A673 (cell line): ENCODE results near the gene NCKAP1. TPM values are rescaled to one million over a fixed set of nuclear protein-coding genes. Genes with fewer than 3 reads are reported as not detected.

Experiments used
- BruUV-seq: library from RNA; stranded (reverse); fragments of 400-500 nt; replicated peaks from 2 replicates; lab custom pipeline; 2021; lab: Mats Ljungman, UMichigan
- CTCF ChIA-PET: fragments of 300-600 bp; sonication (Branson Sonifier 250); formaldehyde crosslinking; loops from one replicate; lab custom pipeline; 2022; ENCODE audit warnings: antibody characterized with exemption; lab: Charles Lee
- POLR2A ChIA-PET: fragments of 300-600 bp; sonication (Branson Sonifier 250); formaldehyde crosslinking; loops from one replicate; lab custom pipeline; 2022; ENCODE audit warnings: antibody characterized with exemption; ENCODE audit not compliant: low non-redundant PET; lab: Charles Lee
- DNase-seq: peaks from one replicate; pipeline ENCODE4 v3.0.0-alpha.2; 2015; ENCODE audit warnings: low spot score
- H3K27ac ChIP-seq: fragments of 200-600 bp; sonication (generic); 2 replicates; pipeline ENCODE4 v1.5.1; 2016; ENCODE audit warnings: mixed run types, low read depth, mild to moderate bottlenecking, mixed read lengths, antibody characterized with exemption, low read length; ENCODE audit not compliant: poor library complexity, severe bottlenecking
- H3K27me3 ChIP-seq: fragments of 200-600 bp; sonication (generic); replicated peaks from 2 replicates; pipeline ENCODE4 v1.6.1; 2017; ENCODE audit warnings: mixed run types, low read depth, mild to moderate bottlenecking, mixed read lengths, antibody characterized with exemption, low read length; ENCODE audit not compliant: insufficient read depth, poor library complexity
- H3K36me3 ChIP-seq: fragments of 200-600 bp; sonication (generic); 2 replicates; pipeline ENCODE4 v1.6.1; 2016; ENCODE audit warnings: mixed run types, mild to moderate bottlenecking, mixed read lengths, antibody characterized with exemption, low read length; ENCODE audit not compliant: insufficient read depth, poor library complexity, severe bottlenecking
- H3K4me1 ChIP-seq: fragments of 200-600 bp; sonication (generic); 2 replicates; pipeline ENCODE4 v1.6.1; 2017; ENCODE audit warnings: mixed run types, mild to moderate bottlenecking, mixed read lengths, antibody characterized with exemption, low read length; ENCODE audit not compliant: insufficient read depth, poor library complexity, severe bottlenecking
- H3K4me3 ChIP-seq: fragments of 200-600 bp; sonication (generic); 2 replicates; pipeline ENCODE4 v1.5.1; 2016; ENCODE audit warnings: low read depth, mixed run types, mild to moderate bottlenecking, mixed read lengths, low read length; ENCODE audit not compliant: poor library complexity, severe bottlenecking
- H3K9me3 ChIP-seq: fragments of 200-600 bp; sonication (generic); 2 replicates; pipeline ENCODE4 v1.6.1; 2016; ENCODE audit warnings: mixed run types, low read depth, mild to moderate bottlenecking, mixed read lengths, antibody characterized with exemption, low read length; ENCODE audit not compliant: poor library complexity, severe bottlenecking
- CTCF ChIP-seq: fragments of 300-800, 200-600 bp; sonication (generic); conservative IDR thresholded peaks from 2 replicates; pipeline ENCODE4 v1.5.1; 2017; ENCODE audit warnings: low read depth, mild to moderate bottlenecking, antibody characterized with exemption, low read length, moderate library complexity, mixed read lengths
- EZH2 ChIP-seq: fragments of 200-600 bp; sonication (generic); IDR thresholded peaks from 2 replicates; pipeline ENCODE4 v1.6.1; 2017; ENCODE audit warnings: borderline replicate concordance, low read depth, mild to moderate bottlenecking, mixed read lengths, antibody characterized with exemption, low read length; ENCODE audit not compliant: poor library complexity, severe bottlenecking
- intact Hi-C: fragments of 100-400 bp; cut with micrococcal nuclease; formaldehyde crosslinking; loops from one replicate; pipeline ENCODE4 v1.10.0; 2022; ENCODE audit not compliant: unreplicated experiment
- total RNA-seq: library from RNA; stranded (reverse); gene quantifications from 2 replicates; pipeline ENCODE4 v1.2.3, GENCODE V29; 2021

The NCKAP1 gene
- total RNA-seq, 1 experiment from 2014 or later, result 153 TPM

GRCh38 chr2:182954789-182955188 is 83.5 kb downstream of the NCKAP1 start:
- H3K9me3 ChIP-seq, result no peaks in the 10 kb centered on the region
- ChIA-PET CTCF (no interaction called here), POLR2A (no interaction called here)
- TF ChIP-seq EZH2, result no peak
- no peak for TF ChIP-seq CTCF
- H3K27ac ChIP-seq, result no peak overlapping the region
- H3K4me1 ChIP-seq, result peaks cover 30% of the 10 kb centered on the region
- DNase-seq, result no peak
- no peak overlapping the region for H3K4me3 ChIP-seq
- BruUV-seq, result no TSS peak
- no peaks in the 10 kb centered on the region for H3K27me3 ChIP-seq
- intact Hi-C loops, result no loop called here
- peaks cover 58% of the 10 kb centered on the region for H3K36me3 ChIP-seq

DNA sequence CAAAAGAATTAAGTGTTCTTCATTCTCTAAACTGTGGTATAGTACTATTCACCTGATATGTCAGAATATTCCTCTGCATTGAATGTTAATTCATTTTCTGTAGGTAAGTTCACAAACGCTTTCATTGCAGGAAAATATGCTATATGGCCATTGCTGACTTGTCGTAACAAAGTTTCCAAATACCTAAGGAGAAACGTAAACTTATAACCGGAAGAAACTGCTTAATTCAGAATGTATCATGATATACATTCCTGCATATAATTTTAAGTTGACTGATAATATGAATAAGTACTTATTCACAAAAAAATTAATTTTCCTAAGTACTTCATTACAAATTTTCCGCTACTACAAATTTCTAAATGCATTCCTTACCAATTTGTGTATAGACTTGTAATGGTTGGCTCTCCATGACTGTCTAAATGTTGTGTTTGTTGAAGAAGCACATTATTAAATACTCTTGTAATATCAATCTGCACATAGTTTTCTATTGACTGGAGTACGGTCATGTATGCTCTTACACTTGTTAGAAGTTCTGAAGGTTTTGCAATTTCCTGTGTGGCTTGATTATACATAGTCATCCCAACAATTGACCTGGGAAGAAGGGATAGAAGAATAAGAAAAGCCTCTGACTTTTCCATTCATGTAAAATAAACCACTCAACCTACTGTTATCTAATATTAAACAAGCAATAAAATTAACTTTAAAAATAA is 85.4 kb downstream of the NCKAP1 start:
- Histone ChIP-seq H3K27me3 (no peaks in the 10 kb centered on the region), H3K9me3 (no peaks in the 10 kb centered on the region), H3K4me1 (peaks cover 48% of the 10 kb centered on the region), H3K4me3 (no peak overlapping the region), H3K27ac (peak overlapping the region; percentile 43), H3K36me3 (peaks cover 53% of the 10 kb centered on the region)
- intact Hi-C loops, result loop anchor here (2.0 kb wide), 2 partner anchors 24 to 40 kb away; no protein-coding TSS in a partner anchor
- DNase-seq, result peak; percentile 91
- CTCF ChIA-PET, result no interaction called here
- BruUV-seq, result no TSS peak
- POLR2A ChIA-PET, result no interaction called here
- TF ChIP-seq EZH2, result no peak
- TF ChIP-seq CTCF, result no peak

- CTCF ChIA-PET, result no interaction called here
- no peak for TF ChIP-seq CTCF
- Histone ChIP-seq H3K27ac (peak overlapping the region; percentile 43), H3K9me3 (no peaks in the 10 kb centered on the region), H3K27me3 (no peaks in the 10 kb centered on the region), H3K4me1 (peaks cover 55% of the 10 kb centered on the region), H3K4me3 (no peak overlapping the region), H3K36me3 (peaks cover 45% of the 10 kb centered on the region)
- DNase-seq, result no peak
- BruUV-seq, result TSS peak; percentile 37
- intact Hi-C loops, result loop anchor here (2.0 kb wide), 2 partner anchors 23 to 39 kb away; no protein-coding TSS in a partner anchor
- POLR2A ChIA-PET, result interaction anchor here (0.6 kb wide), 1 partner anchor 405 kb away, joined by 7 read pairs; no protein-coding TSS in a partner anchor
These were observed 86.2 kb downstream of the NCKAP1 start for GRCh38 chr2:182951948-182952663.
